HG03575 (cell line): Measurements from ENCODE around the gene ZNF778.
"Not testable (repeated sequence)": the region's sequence is repeated elsewhere in the genome, so short reads cannot be mapped to it uniquely, and the experiment has no call there.

ENCODE experiments used
- ATAC-seq: cut with Tn5 transposase; IDR thresholded peaks from one replicate; pipeline ENCODE4 v1.9.1; 2021; ENCODE audit not compliant: unreplicated experiment, insufficient number of reproducible peaks, low FRiP score; ENCODE audit errors: extremely low read depth

ZNF778 gene

DNA sequence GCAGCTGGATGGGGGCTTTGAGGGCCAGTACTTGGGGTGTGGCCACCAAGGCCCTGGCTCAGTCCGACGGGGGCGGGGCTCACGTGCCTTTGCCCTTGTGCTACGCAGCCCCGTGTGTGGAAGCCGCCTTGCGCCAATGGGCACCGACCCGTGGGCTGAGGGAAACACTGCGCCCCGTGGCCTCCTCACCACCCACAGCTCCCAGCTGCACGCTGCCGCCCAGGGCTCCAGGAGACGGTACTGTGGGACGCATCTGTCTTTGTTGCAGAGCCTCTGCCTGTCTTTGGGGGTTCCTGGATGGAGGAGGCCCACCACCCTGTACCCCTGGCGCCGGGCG is 38.4 kb upstream of the ZNF778 start:
- no peak for ATAC-seq

DNA sequence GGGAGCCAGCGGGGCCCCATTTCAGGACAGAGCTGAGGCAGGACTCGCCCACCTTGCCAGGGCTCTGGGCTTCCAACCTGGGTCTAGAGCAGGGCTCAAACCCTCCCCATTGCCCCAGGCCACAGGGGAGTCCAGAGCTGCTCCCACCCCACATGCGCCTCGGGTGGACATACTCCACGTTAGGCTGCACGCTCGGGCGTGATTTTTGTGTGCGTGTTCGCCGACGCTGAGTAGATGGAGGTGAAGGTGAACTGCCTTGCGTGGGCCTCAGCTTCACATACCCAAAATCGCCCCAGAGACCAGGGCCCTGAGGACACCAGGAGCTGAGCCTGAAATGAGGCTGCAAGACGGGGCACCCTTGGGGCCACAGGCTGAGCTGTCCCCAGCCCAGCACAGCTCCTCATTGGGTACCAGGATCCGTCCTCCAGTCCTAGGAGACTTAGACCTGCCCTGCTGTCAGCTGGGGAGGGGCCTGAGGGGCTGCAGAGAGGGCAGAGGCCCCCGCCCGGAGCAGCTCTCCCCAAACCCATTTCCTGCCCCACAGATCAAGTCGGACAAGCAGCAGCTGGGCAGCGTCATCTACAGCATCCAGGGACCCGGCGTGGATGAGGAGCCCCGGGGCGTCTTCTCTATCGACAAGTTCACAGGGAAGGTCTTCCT is 37.7 kb upstream of the ZNF778 start:
- no peak for ATAC-seq

DNA sequence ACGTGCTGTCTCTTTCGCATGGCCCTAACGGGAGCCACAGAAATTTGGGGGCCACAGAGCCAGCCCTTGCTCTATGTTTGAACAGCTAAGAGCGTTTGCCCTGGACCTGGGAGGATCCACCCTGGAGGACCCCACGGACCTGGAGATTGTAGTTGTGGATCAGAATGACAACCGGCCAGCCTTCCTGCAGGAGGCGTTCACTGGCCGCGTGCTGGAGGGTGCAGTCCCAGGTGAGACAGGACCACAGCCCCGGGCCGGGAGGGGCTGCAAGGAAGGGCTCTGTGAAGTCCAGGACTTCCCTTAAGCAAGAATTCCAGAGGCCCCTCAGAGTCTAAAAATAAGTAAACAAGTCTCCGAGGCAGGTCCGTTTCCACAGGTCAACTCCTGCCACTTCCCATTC is 34.0 kb upstream of the ZNF778 start:
- no peak for ATAC-seq

DNA sequence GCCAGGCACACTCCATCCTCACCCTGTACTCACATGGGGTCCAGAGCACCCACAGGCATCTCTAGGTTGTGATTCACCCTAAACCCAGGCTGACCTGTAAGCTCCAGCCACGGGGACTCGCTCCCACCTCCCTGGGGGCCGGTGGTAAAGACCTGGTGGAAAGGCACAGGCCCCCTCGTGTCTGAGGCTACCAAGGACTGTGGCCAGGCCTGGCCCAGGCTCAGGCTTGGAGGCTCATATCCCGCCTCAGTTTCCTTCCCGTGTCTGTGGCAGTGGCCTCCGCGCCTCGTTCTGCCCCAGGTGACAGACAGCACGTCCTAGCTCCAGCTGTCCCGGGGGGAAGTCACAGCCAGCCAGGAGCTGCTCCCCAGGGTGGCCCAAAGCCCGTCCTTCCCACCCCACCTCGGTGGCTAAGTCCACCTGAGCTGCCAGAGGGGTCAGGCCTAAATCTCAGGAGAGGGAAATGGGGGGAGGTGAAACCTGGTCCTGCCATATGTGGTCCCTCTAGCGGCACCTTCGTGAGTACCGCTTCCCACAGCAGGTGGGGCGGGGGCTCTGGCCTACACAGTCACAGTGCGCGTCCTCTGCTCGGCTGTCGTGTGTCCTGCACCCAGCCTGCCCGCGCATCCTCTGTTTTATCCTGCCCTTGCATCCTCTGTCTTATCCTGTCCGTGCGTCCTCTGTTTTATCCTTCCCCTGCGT is 33.4 kb upstream of the ZNF778 start:
- ATAC-seq, result no peak

DNA sequence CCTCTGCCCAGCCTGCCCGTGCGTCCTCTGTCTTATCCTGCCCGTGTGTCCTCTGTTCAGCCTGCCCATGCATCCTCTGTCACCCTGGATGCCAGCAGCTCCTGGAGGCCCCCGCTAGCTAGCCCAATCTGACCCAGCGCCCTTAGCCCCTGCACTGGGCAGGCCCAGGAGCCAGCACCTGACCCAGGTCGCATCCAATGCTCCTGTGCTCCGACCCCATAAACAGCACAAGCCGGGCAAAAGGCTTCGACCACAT is 32.9 kb upstream of the ZNF778 start:
- ATAC-seq, result no peak

DNA sequence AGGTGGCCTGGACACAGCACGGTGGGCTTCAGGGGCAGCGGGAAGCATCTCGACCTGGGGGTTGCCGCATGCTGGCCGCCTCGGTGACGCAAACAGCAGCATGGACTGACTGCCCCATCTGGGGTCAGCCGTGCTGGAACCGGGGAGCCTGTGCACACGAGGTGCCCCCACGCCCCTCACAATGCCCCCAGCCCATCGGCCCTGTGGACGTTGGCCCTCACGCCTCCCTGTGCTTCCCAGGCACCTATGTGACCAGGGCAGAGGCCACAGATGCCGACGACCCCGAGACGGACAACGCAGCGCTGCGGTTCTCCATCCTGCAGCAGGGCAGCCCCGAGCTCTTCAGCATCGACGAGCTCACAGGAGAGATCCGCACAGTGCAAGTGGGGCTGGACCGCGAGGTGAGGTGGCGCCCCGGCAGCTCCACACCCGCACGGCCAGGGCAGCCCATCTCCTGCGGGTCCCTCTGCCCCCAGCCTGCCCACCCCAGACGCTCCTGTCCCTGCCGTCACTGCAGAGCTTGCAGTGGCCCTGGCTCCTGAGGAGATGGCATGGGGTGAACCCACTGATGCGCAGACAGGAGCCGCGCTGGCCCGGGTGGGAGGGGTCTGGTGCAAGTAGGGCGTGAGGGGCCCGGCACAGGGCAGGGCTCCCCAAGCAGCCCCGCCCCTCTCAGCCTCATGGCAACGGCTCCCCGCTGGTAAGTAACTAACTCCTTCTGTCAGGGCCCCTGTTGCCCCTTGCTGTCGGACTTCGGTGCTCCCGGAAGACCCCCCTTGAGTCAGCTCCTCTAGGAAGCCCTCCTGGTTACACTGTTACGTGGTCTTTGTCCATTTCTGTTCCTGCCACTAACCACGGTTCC is 32.3 kb upstream of the ZNF778 start:
- ATAC-seq, result no peak

DNA sequence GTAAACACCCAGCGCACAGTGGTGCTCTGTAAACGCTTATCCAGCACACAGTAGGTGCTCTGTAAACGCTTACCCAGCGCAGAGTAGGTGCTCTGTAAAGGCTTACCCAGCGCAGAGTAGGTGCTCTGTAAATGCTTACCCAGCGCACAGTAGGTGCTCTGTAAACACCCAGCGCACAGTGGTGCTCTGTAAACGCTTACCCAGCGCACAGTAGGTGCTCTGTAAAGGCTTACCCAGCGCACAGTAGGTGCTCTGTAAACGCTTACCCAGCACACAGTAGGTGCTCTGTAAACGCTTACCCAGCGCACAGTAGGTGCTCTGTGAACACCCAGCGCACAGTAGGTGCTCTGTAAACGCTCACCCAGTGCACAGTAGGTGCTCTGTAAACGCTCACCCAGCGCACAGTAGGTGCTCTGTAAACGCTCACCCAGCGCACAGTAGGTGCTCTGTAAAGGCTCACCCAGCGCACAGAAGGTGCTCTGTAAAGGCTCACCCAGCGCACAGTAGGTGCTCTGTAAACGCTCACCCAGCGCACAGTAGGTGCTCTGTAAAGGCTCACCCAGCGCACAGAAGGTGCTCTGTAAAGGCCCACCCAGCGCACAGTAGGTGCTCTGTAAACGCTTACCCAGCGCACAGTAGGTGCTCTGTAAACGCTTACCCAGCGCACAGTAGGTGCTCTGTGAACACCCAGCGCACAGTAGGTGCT is 31.5 kb upstream of the ZNF778 start:
- ATAC-seq, result not testable (repeated sequence)

DNA sequence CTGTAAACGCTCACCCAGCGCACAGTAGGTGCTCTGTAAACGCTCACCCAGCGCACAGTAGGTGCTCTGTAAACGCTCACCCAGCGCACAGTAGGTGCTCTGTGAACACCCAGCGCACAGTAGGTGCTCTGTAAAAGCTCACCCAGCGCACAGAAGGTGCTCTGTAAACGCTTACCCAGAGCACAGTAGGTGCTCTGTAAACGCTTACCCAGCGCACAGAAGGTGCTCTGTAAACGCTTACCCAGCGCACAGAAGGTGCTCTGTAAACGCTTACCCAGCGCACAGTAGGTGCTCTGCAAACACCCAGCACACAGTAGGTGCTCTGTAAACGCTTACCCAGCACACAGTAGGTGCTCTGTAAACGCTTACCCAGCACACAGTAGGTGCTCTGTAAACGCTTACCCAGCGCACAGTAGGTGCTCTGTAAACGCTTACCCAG is 30.9 kb upstream of the ZNF778 start:
- not testable (repeated sequence) for ATAC-seq

DNA sequence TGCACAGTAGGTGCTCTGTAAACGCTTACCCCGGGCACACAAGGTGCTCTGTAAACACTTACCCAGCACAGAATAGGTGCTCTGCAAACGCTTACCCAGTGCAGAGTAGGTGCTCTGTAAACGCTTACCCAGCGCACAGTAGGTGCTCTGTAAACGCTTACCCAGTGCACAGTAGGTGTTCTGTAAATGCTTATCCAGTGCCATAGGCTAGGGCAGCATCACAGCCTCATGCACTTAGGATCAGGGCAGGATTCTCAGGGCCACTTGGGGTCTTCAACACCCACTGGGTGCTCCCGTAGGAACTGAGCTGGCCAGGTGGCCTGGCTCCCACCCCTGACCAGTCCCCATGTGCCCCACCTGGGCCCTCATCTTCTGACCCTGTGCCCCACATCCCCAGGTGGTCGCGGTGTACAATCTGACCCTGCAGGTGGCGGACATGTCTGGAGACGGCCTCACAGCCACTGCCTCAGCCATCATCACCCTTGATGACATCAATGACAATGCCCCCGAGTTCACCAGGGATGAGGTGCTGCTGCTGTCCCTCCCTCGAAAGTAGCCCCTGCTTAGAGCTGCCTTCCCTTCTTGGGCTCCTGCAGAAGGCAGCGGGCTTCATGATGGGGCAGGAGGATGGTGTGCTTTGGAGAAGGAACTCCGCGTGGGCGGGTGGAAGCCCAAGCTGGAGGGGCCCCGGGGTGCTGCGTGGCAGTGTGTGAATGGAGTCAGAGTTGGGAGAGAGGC is 30.3 kb upstream of the ZNF778 start:
- ATAC-seq, result no peak

DNA sequence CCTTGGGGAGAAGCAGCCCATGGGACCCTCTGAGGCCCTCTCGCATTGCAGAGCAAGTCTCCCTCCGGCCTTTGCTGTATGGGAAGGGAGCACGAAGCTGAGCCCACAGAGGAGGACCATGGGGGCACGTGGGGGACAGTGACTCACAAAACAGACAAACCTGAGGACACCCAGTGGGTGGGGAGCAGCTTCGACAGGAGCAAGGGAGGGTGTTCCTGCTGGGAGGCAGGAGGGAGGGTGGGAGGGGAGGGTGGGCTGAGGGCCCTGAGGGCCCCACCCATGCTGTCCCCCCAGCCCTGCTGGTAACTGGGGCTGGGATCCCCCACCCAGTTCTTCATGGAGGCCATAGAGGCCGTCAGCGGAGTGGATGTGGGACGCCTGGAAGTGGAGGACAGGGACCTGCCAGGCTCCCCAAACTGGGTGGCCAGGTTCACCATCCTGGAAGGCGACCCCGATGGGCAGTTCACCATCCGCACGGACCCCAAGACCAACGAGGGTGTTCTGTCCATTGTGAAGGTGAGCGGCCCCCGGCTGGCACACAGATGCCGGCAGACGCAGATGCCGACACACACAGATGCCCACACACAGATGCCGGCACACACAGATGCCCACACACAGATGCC is 29.6 kb upstream of the ZNF778 start:
- no peak for ATAC-seq

DNA sequence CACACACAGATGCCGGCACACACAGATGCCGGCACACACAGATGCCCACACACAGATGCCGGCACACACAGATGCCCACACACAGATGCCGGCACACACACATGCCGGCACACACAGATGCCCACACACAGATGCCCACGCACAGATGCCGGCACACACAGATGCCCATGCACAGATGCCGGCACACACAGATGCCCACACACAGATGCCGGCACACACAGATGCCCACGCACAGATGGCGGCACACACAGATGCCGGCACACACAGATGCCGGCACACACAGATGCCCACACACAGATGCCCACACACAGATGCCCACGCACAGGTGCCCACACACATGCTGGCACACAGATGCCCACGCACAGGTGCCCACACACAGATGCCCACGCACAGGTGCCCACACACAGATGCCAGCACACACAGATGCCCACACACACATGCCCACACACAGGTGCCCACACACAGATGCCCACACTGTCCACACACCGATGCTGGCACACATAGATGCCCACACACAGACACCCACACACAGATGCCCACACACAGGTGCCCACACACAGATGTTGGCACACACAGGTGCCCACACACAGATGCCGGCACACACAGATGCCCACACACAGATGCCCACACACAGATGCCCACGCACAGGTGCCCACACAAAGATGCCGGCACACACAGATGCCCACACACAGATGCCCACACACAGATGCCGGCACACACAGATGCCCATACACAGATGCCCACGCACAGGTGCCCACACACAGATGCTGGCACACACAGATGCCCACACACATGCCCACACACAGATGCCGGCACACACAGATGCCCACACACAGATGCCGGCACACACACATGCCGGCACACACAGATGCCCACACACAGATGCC is 28.8 kb upstream of the ZNF778 start:
- ATAC-seq, result not testable (repeated sequence)

DNA sequence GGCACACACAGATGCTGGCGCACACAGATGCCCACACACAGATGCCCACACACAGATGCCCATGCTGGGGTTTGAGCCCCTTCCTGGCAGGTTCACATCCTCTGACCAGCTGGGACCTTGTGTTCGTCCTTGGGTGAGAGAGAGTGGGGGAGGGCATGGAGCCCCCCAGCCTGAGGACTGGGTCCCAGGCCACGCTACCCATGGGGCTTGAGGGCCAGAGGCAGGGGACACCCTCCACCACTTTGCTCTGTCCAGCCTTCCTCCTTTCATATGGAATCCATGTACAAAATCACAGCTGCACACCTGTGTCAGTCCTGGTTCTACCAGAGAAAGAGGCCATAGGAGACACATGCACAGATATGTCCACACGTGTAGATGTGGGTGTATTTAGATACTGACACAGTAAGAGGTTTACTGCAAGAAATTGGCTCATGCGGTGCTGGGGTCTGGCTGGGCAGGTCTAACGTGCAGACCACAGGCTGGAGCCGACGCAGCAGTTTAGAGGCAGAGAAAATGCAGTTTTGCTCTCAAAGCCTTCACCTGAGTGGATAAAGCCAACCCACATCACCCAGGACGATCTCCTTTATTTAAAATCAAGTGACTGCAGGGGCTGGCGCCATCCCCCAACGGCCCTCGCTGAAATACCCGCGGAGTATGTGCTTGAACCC is 28.0 kb upstream of the ZNF778 start:
- no peak for ATAC-seq

DNA sequence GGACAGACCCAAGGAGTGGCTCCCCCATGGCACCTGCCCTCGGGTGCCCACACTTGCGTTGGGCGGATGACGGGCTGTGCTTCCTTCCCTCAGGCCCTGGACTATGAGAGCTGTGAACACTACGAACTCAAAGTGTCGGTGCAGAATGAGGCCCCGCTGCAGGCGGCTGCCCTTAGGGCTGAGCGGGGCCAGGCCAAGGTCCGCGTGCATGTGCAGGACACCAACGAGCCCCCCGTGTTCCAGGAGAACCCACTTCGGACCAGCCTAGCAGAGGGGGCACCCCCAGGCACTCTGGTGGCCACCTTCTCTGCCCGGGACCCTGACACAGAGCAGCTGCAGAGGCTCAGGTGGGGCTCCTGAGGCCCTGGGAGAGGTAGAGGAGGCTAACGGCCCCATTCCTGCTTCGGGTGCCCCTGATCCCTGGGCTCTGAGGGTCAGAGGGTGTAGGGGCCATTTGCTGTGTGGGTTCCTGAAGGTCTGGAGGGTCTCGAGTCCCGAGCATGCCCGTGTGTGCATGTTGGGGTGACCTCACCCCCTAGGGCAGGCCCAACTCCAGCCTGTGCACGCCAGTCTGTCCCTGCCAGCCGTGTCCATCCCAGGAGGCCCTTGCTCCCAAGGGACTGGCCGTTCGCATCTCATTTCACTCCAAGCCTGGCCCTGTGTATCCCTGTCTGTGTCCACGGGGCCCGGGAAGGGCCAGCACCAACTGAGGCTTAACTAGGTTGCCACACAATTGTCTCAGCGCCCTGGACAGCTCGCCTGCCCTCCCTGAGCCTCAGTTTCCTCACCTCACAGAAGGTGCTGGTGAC is 27.1 kb upstream of the ZNF778 start:
- no peak for ATAC-seq

DNA sequence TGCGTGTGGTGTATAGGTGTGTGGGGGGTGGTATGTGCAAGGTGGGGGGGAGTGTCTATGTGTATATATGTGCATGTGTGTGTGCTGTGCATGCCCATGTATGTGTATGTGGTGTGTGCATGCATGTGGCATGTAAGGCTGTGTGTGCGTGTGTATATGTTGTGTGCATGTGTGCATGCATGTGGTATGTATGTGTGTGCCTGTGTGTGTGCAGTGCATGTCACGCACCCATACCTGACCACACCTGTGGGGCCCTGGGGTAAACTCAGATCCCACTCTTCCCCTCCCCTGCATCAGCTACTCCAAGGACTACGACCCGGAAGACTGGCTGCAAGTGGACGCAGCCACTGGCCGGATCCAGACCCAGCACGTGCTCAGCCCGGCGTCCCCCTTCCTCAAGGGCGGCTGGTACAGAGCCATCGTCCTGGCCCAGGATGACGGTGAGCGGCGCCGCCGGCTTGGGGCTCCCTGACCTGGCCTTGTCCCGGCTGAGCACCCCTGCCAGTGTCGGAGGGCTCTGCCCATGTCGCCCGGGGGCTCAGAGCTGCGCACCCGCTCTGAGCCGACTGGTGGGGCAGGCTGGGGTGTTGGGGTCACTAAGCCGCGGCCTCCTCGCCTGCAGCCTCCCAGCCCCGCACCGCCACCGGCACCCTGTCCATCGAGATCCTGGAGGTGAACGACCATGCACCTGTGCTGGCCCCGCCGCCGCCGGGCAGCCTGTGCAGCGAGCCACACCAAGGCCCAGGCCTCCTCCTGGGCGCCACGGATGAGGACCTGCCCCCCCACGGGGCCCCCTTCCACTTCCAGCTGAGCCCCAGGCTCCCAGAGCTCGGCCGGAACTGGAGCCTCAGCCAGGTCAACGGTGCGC is 26.2 kb upstream of the ZNF778 start:
- ATAC-seq, result no peak

DNA sequence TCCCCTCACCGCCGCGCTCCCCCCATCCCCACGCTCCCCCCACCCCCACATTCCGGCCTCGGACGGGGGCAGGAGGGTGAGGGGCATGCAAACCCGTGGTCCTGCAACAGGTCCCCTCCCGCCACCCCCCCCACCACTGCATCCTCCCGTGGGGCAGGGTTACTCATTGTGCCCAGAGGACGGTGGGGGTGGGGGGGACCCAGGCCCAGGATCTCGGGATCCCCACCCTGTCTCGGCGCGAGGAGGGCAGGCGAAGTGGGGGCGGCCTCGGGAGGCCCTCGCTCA is 25.7 kb upstream of the ZNF778 start:
- ATAC-seq, result no peak
